GM19455 (cell line): ENCODE measurements around the gene ARHGEF28.

Experiments used
- ATAC-seq: cut with Tn5 transposase; IDR thresholded peaks from one replicate; pipeline ENCODE4 v1.9.1; 2021; ENCODE audit not compliant: unreplicated experiment

Gene ARHGEF28

DNA sequence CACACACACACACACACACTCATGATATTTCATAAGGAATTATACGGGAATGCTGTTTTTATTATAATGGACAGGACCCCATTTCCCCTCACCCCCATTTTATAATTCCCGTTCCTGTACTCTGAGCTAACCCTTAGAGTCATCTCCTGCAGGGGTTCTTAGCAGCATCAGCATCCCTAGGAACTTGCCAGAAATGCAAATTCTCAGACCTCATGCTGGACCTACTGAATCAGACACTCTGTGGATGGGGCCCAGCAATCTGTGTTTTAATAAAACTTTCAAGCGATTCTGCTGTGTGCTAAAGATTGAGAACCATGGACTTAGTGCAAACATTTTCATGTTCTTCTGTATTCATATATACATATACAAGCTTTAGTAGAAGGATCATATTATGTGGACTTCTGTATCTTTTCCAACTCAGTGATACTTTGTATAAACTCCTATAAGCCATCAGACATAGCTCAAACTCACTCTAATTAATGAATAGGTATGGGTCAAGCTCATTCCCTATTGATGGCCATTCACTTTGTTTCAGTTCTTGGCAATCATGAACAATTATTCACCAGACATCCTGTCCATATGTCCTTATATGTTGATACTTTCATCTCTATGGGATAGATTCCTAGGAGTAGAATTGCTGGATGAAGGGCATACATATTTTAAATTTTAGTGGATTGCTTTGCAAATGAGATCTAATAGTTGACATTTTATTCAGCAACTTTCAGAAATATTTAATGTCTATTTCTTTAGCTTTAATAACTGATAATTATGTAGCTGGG lies 65.5 kb downstream of the ARHGEF28 start:
- no peak for ATAC-seq

GRCh38 chr5:73692166-73692640 lies 66.2 kb downstream of the ARHGEF28 start:
- no peak for ATAC-seq

DNA sequence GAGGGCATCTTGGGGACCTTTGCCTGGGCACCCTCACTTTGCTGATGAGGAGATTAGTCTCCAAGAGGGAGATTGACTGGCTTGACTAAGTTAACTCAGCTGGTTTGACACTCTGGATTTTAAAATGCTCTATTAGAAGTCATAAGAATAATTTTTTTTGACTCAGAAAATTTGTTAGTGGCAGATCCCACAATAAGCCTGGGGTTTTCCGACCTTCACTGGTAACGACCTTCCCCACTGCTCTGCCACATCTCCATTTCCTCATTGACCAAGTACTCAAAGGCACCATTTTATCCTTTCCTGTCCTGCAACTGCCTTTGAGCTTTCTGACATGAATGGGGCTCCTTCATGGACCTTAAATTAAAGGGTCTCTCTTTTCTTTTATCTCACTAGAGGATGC lies 67.0 kb downstream of the ARHGEF28 start:
- no peak for ATAC-seq

- ATAC-seq = no peak
Observed at GRCh38 chr5:73693573-73694061, 67.6 kb downstream of the ARHGEF28 start.

- no peak for ATAC-seq
Observed at GRCh38 chr5:73694089-73694488, 68.1 kb downstream of the ARHGEF28 start.

DNA sequence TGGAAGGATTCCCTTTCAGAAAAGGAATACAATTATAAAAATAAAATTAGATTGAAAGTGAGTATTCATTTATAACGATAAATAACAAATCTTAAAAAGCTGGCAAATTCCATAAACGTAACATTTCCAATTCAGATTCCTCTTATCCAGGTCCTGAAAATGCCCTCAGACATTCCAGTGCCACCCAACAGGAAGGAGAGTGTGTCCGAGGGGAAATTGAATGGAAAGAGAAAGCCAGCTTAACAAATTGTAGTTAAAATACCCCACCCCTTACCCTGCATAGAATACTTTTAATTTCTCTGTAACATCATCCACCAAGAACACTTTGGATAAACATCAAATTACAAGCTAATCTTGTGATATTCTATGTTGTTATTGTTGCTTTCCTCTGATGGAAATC lies 72.0 kb downstream of the ARHGEF28 start:
- no peak for ATAC-seq

DNA sequence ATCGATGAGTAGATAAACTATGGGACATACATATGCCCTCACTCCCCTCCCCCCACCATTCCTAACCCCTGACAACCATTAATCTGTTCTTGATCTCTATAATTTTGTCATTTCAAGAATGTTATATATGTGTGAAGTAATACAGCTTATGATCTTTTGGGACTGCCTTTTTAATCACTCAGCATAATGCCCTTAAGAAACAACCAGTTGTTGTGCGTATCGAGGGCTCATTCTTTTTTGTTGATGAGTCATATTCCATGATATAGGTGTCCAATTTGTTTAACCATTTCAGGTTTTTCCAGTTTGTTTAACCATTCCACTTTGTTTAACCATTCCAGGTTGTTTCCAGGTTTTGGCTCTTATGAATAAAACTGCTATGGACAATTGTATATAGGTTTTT lies 75.6 kb downstream of the ARHGEF28 start:
- no peak for ATAC-seq

- no peak for ATAC-seq
Observed at GRCh38 chr5:73702534-73702933, 76.5 kb downstream of the ARHGEF28 start.

- no peak for ATAC-seq
Observed at GRCh38 chr5:73702951-73703350, 77.0 kb downstream of the ARHGEF28 start.

GRCh38 chr5:73705364-73705763 lies 79.4 kb downstream of the ARHGEF28 start:
- no peak for ATAC-seq

GRCh38 chr5:73706963-73707362 lies 81.0 kb downstream of the ARHGEF28 start:
- ATAC-seq = no peak

GRCh38 chr5:73709536-73710129 lies 83.6 kb downstream of the ARHGEF28 start:
- no peak for ATAC-seq

- no peak for ATAC-seq
Observed at GRCh38 chr5:73716284-73716808, 90.3 kb downstream of the ARHGEF28 start.

- no peak for ATAC-seq
Observed at GRCh38 chr5:73718762-73719161, 92.8 kb downstream of the ARHGEF28 start.

GRCh38 chr5:73719632-73720031 lies 93.6 kb downstream of the ARHGEF28 start:
- ATAC-seq = no peak

DNA sequence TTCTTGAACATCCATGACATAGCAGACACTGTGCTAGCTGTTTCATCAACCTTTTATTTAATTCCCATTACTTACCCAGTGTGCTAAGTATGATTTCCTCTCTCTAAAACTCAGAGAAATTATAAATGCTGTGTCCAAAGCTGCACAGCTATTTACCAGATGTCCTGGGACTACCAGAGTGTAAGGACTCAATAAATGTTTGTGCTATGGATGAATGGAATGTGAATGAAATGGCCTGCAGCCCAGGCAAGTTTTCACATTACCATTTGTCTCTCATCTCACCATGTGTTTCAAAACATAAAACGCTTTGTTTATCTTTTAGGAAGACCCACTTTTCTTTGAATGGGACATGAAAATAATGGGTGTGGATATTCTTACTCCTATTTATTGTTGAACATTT lies 96.2 kb downstream of the ARHGEF28 start:
- ATAC-seq = no peak

GRCh38 chr5:73726071-73726470 lies 100.1 kb downstream of the ARHGEF28 start:
- no peak for ATAC-seq

GRCh38 chr5:73726606-73727231 lies 100.7 kb downstream of the ARHGEF28 start:
- no peak for ATAC-seq

GRCh38 chr5:73727470-73727869 lies 101.5 kb downstream of the ARHGEF28 start:
- ATAC-seq = no peak

GRCh38 chr5:73728493-73729273 lies 102.7 kb downstream of the ARHGEF28 start:
- ATAC-seq = no peak

DNA sequence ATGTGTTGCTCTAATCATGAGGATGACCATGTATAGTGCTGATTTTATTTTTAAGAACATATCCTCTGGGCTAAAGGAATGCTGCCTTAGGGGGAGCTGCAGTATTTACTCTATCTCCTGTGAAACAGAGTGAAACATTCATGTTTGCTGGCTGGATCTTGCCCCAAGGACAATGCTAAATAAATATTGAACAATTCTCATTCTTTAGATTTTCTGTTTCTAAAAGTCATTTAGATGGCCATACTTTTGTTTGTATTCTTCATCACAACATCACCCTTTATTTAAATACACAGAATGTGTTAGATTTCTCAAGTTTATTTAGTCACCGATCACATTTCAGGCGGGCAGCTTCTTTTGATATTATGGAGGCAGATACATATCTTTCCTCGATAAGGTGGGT lies 103.3 kb downstream of the ARHGEF28 start:
- no peak for ATAC-seq
